HEK293T (cell line): ENCODE data around the gene UBE2U.

Source experiments
- BHLHE40 ChIP-seq: fragments of 450-650 bp; IDR thresholded peaks from 2 replicates; pipeline ENCODE4 v1.6.1; 2016; ENCODE audit warnings: mild to moderate bottlenecking, moderate library complexity, borderline replicate concordance
- ELF4 ChIP-seq: fragments of 450-650 bp; IDR thresholded peaks from 2 replicates; pipeline ENCODE4 v1.6.1; 2017; ENCODE audit warnings: antibody characterized with exemption
- FOXK2 ChIP-seq: fragments of 450-650 bp; IDR thresholded peaks from 2 replicates; pipeline ENCODE4 v1.6.1; 2016; ENCODE audit warnings: mild to moderate bottlenecking
- FOXM1 ChIP-seq: fragments of 450-650 bp; IDR thresholded peaks from 2 replicates; pipeline ENCODE4 v1.6.1; 2017; ENCODE audit warnings: mild to moderate bottlenecking, borderline replicate concordance
- HDGF ChIP-seq: fragments of 450-650 bp; IDR thresholded peaks from 2 replicates; pipeline ENCODE4 v1.6.1; 2017; ENCODE audit warnings: antibody characterized with exemption, borderline replicate concordance
- SP1 ChIP-seq: fragments of 450-650 bp; IDR thresholded peaks from 2 replicates; pipeline ENCODE4 v1.6.1; 2017

DNA sequence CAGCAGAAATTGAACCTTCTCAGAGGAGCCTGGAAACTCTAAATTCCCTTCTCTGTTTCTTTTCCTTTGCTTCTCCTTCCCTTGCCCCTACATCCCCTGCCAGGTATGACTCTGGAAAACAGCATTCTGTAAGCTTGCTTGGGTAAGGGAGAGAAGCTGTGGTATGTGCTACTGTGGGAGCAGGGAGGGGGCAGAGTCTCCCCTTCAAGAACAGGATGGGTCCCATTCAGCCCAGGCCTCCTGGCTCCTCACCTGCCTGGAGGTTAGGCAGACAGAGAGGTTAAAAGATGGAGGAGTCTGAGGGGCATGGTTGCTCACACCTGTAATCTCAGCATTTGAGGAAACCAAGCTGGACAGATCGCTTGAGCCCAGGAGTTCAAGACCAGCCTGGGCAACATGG, 40.6 kb upstream of the UBE2U start:
- no peak for TF ChIP-seq ELF4
- no peak for TF ChIP-seq HDGF
- TF ChIP-seq BHLHE40: no peak
- TF ChIP-seq SP1: no peak
- no peak for TF ChIP-seq FOXM1
- no peak for TF ChIP-seq FOXK2
